ENCODE results near the gene MAP4K2. TPM values are rescaled to one million over a fixed set of nuclear protein-coding genes. Genes with fewer than 3 reads are reported as not detected.

The MAP4K2 gene
- total and polyA plus RNA-seq, 2 of the 4 experiments (the other 2 are of a cell fraction), result 11.7 to 16.6 TPM

GRCh38 chr11:64842851-64843685 is 40.1 kb upstream of the MAP4K2 start:
- Histone ChIP-seq H3K4me1 (ENCODE audit: control insufficient read depth, insufficient read depth, low read length) (peaks cover 8% of the 10 kb centered on the region), H3K36me3 (ENCODE audit: control insufficient read depth, insufficient read depth, low read length) (no peaks in the 10 kb centered on the region), H2AK5ac (ENCODE audit: low read depth, low read length) (peak overlapping the region; percentile 80; the same call in 1 of the 2 replicates), H3K9ac (ENCODE audit: low read depth, low read length) (no peak overlapping the region), H3K9me1 (ENCODE audit: insufficient read depth, low read length) (no peaks in the 10 kb centered on the region), H2BK15ac (ENCODE audit: low read depth, low read length) (no peak overlapping the region), H4K20me1 (ENCODE audit: insufficient read depth, low read length) (no peaks in the 10 kb centered on the region), H2AFZ (replicated peaks; ENCODE audit: low read length, poor library complexity) (peak overlapping the region; percentile 78), H4K91ac (ENCODE audit: insufficient read depth, low read depth, low read length) (peak overlapping the region; percentile 26; the same call in 1 of the 2 replicates), H3K23ac (ENCODE audit: low read depth, low read length) (no peak overlapping the region), H3K9me3 (ENCODE audit: control insufficient read depth, insufficient read depth, low read length) (no peaks in the 10 kb centered on the region), H2BK120ac (ENCODE audit: low read depth, low read length) (peak overlapping the region; percentile 56), H4K8ac (ENCODE audit: low read depth in 2 of 2, low read length in 2 of 2) (peak overlapping the region in 1 of 2 experiments; percentile 31; a peak in 2 of 4 replicates), H3K27me3 (ENCODE audit: control insufficient read depth, insufficient read depth, low read length) (no peaks in the 10 kb centered on the region), H3K4ac (ENCODE audit: low read depth, low read length) (peak overlapping the region; percentile 62; the same call in 1 of the 2 replicates), H3K4me3 (ENCODE audit: insufficient read depth, low read depth, low read length) (no peak overlapping the region), H2BK5ac (ENCODE audit: low read depth, low read length, poor library complexity, severe bottlenecking) (peak overlapping the region; percentile 49), H4K5ac (ENCODE audit: low read depth, low read length) (no peak overlapping the region; the same call in none of the 2 replicates), H2BK20ac (ENCODE audit: low read depth, low read length) (peak overlapping the region; percentile 49; the same call in 1 of the 2 replicates), H3K56ac (ENCODE audit: extremely low read depth, insufficient read depth, low read length) (no peak overlapping the region), H3K14ac (replicated peaks; ENCODE audit: low read depth, low read length) (no peak overlapping the region), H3K79me1 (ENCODE audit: low read depth in 1 of 2, low read length in 2 of 2) (peaks cover 0 to 4% of the 10 kb centered on the region in 2 experiments; a peak in 1 of 4 replicates), H3K4me2 (ENCODE audit: low read depth, low read length) (no peak overlapping the region), H3K27ac (ENCODE audit: insufficient read depth, low read length) (no peak overlapping the region; the same call in 1 of the 2 replicates), H2AK9ac (replicated peaks; ENCODE audit: low read depth, low read length, poor library complexity) (peak overlapping the region; percentile 29), H3K18ac (ENCODE audit: low read depth, low read length) (no peak overlapping the region)
- WGBS, 2 experiments (ENCODE audit: extremely low coverage in 2 of 2, insufficient read length in 1 of 2), result 82% methylated on average over 5 of the region's 19 CpGs; no CpG with 5 or more reads in 1 of the 2 experiments
- no TSS peak for BruUV-seq (replicated peaks)
- intact Hi-C loops (cut with micrococcal nuclease), result no loop called here
- dilution Hi-C loops (cut with HindIII; ENCODE audit: low sequenced_read_pairs, unreplicated experiment), result no loop called here
- TF ChIP-seq FOS (IDR thresholded peaks at IDR 0.05; ENCODE audit: low read depth, low read length) (peak; percentile 12; the same call in 1 of the 2 replicates), MAZ (IDR thresholded peaks at IDR 0.05; ENCODE audit: borderline replicate concordance, low read depth, low read length) (peak; percentile 39; the same call in 1 of the 2 replicates), CHD1 (IDR thresholded peaks at IDR 0.05; ENCODE audit: low read depth, low read length) (no peak)
- ChIA-PET POLR2A (ENCODE audit: unreplicated experiment) (no interaction called here), CTCF (interaction anchor here (0.6 to 0.8 kb wide), 2 partner anchors 51 to 169 kb away, joined by 3 read pairs; no protein-coding TSS in a partner anchor)
- in situ Hi-C loops (cut with MboI; ENCODE audit: low sequenced_read_pairs), result loop anchor here (10.0 kb wide), 1 partner anchor 162 kb away; no protein-coding TSS in a partner anchor
- ATAC-seq (ENCODE audit: low read depth), result no peak
- DNase-seq, result no peak

Measured in IMR-90 (cell line).